K562 (cell line): ENCODE measurements around the gene ITGB3BP.

Experiments
- CTCF ChIP-seq, 3 experiments: IDR thresholded peaks in 2 of 3; conservative IDR thresholded peaks in 1 of 3; 2 replicates each; pipeline ENCODE4 v1.5.1; 2011 to 2012; ENCODE audit warnings: low read length in 3 of 3, mild to moderate bottlenecking in 3 of 3, control low read depth in 2 of 3, improper control_type of control experiment in 1 of 3, inconsistent platforms in 1 of 3, low read depth in 1 of 3, mixed read lengths in 1 of 3, moderate library complexity in 1 of 3; ENCODE audit not compliant: insufficient read depth in 2 of 3
- FOXJ2 ChIP-seq: fragments of 200-800 bp; sonication (Bioruptor generic); IDR thresholded peaks from 2 replicates; pipeline ENCODE4 v1.6.1; 2016; ENCODE audit warnings: missing genetic modification characterization, missing compliant biosample characterization
- PML ChIP-seq: IDR thresholded peaks from 2 replicates; pipeline ENCODE4 v1.6.1; 2012; ENCODE audit warnings: low read length, inconsistent platforms
- POLR2AphosphoS5 ChIP-seq: IDR thresholded peaks from 2 replicates; pipeline ENCODE4 v1.6.1; 2011; ENCODE audit warnings: mild to moderate bottlenecking, low read depth, low read length, moderate library complexity; ENCODE audit not compliant: control insufficient read depth, insufficient read depth
- SAP30 ChIP-seq: fragments of 200-600 bp; sonication (generic); IDR thresholded peaks from 2 replicates; pipeline ENCODE4 v1.6.1; 2012; ENCODE audit warnings: borderline replicate concordance, low read depth, mild to moderate bottlenecking, moderate library complexity, low read length, control low read depth, inconsistent platforms; ENCODE audit not compliant: insufficient read depth, poor library complexity, severe bottlenecking
- SMAD2 ChIP-seq: fragments of 150-350 bp; IDR thresholded peaks from 2 replicates; pipeline ENCODE4 v1.6.1; 2014; ENCODE audit warnings: low read depth, mild to moderate bottlenecking, low read length
- ZBTB7A ChIP-seq: IDR thresholded peaks from 2 replicates; pipeline ENCODE4 v1.6.1; 2011; ENCODE audit warnings: low read depth, mild to moderate bottlenecking, low read length, moderate library complexity, borderline replicate concordance; ENCODE audit not compliant: control insufficient read depth
- ZMIZ1 ChIP-seq, 2 experiments: fragments of 150-350 bp in 1 of 2; IDR thresholded peaks; 2 replicates each; pipeline ENCODE4 v1.6.1; 2012 to 2016; ENCODE audit warnings: low read depth in 2 of 2, low read length in 2 of 2, mild to moderate bottlenecking in 1 of 2, moderate library complexity in 1 of 2
- ZNF274 ChIP-seq: IDR thresholded peaks from 2 replicates; pipeline ENCODE4 v1.6.1; 2011; ENCODE audit warnings: low read depth, mild to moderate bottlenecking, low read length, moderate library complexity, borderline replicate concordance
- ZNF449 ChIP-seq: fragments of 250-450 bp; sonication (Bioruptor Pico); IDR thresholded peaks from 2 replicates; pipeline ENCODE4 v1.8.0; 2022; ENCODE audit warnings: moderate library complexity, mild to moderate bottlenecking, inconsistent platforms
- ZNF717 ChIP-seq: fragments of 250-450 bp; sonication (Bioruptor Pico); IDR thresholded peaks from 2 replicates; pipeline ENCODE4 v1.5.0; 2021

GRCh38 chr1:63418101-63418500, 104.9 kb downstream of the ITGB3BP start:
- TF ChIP-seq ZMIZ1 (IDR thresholded peaks at IDR 0.05; ENCODE audit: low read depth in 2 of 2, low read length in 2 of 2) = no peak
- TF ChIP-seq ZNF449 = no peak
- no peak for TF ChIP-seq POLR2AphosphoS5
- no peak for TF ChIP-seq CTCF (IDR thresholded peaks at IDR 0.05 in 2 of 3, conservative IDR thresholded peaks at IDR 0.05 in 1 of 3; ENCODE audit: insufficient read depth in 2 of 3, low read depth in 1 of 3, low read length in 3 of 3)
- no peak for TF ChIP-seq SMAD2
- no peak for TF ChIP-seq FOXJ2 (tag)
- no peak for TF ChIP-seq ZBTB7A
- TF ChIP-seq ZNF717 (CRISPR knock-in tag) = no peak
- TF ChIP-seq ZNF274 = no peak
- TF ChIP-seq PML = no peak
- TF ChIP-seq SAP30 = no peak
